Suprapubic skin (tissue), 4 donors: Measurements from ENCODE around the gene MCM9. TPM values are rescaled to one million over a fixed set of nuclear protein-coding genes. Genes with fewer than 3 reads are reported as not detected.

Experiments
- DNase-seq, 2 donors: peaks; one replicate each; pipeline ENCODE4 v3.0.0-alpha.2; 2019; ENCODE audit warnings: low spot score in 2 of 2
- H3K27ac ChIP-seq: fragments of 200-600 bp; sonication (generic); one replicate; pipeline ENCODE4 v1.5.1; 2019
- H3K27me3 ChIP-seq: fragments of 200-600 bp; sonication (generic); one replicate; pipeline ENCODE4 v1.5.1; 2019
- H3K36me3 ChIP-seq: fragments of 200-600 bp; sonication (generic); one replicate; pipeline ENCODE4 v1.5.1; 2019
- H3K4me1 ChIP-seq: fragments of 200-600 bp; sonication (generic); one replicate; pipeline ENCODE4 v1.5.1; 2019
- H3K4me3 ChIP-seq: fragments of 200-600 bp; sonication (generic); one replicate; pipeline ENCODE4 v1.5.1; 2019; ENCODE audit warnings: mild to moderate bottlenecking
- H3K9me3 ChIP-seq: fragments of 200-600 bp; sonication (generic); one replicate; pipeline ENCODE4 v1.5.1; 2019
- EP300 ChIP-seq: sonication (generic); formaldehyde crosslinking; IDR thresholded peaks from one replicate; pipeline ENCODE4 v1.6.1; 2017; ENCODE audit warnings: antibody characterized with exemption
- POLR2A ChIP-seq, 2 donors: fragments of 450-650 bp; IDR thresholded peaks; one replicate each; pipeline ENCODE4 v1.6.1; 2017; ENCODE audit warnings: antibody characterized with exemption in 2 of 2, mild to moderate bottlenecking in 2 of 2, moderate library complexity in 2 of 2
- POLR2AphosphoS5 ChIP-seq, 3 donors: sonication (generic); formaldehyde crosslinking; IDR thresholded peaks; one replicate each; pipeline ENCODE4 v1.6.1; 2017; ENCODE audit warnings: antibody characterized with exemption in 3 of 3
- whole genome bisulfite sequencing: methylation state at CpG from one replicate; pipeline ENCODE4 v1.1.5; 2018; 5-methylcytosine and 5-hydroxymethylcytosine counted together
- total RNA-seq, 4 donors: library from RNA; depleted of rRNA; stranded (reverse); fragments of >200 nt; gene quantifications; one replicate each; pipeline ENCODE4 v1.1.0, GENCODE V29; 2016
- TF ChIP-seq, protein P1 (sequence below), 2 donors: fragments of 200-600 bp in 1 of 2; fragments of 450-650 bp in 1 of 2; sonication (generic) in 1 of 2; IDR thresholded peaks; one replicate each; pipeline ENCODE4 v1.5.1; 2016 to 2019; ENCODE audit warnings: antibody characterized with exemption in 2 of 2, mild to moderate bottlenecking in 1 of 2, moderate library complexity in 1 of 2

Gene MCM9
- total RNA-seq, 4 donors from 2014 or later: 19.2 to 37.2 (median 26.8) TPM

DNA sequence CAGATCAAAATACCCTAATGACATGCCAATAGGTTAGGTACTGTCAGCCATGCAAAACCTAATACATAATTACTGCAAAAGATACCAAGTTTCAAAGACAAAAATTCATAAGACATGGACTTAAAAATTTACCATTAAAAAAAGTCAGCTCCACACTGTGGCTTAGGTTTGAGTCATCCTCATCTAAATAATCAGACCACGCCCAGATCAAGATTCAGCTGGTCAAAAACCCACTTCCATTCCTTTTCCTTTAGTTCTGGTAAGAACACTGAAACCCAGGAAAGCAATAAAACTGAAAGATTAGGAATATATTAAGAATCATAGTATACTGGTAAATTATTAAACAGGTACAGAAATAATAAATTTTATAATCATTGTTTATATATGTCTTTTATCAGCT is 122.0 kb downstream of the MCM9 start:
- Histone ChIP-seq H3K9me3 (no peaks in the 10 kb centered on the region), H3K36me3 (peaks cover 14% of the 10 kb centered on the region), H3K4me1 (no peaks in the 10 kb centered on the region), H3K27me3 (no peaks in the 10 kb centered on the region), H3K27ac (no peak overlapping the region), H3K4me3 (no peak overlapping the region)
- TF ChIP-seq, protein P1, sequence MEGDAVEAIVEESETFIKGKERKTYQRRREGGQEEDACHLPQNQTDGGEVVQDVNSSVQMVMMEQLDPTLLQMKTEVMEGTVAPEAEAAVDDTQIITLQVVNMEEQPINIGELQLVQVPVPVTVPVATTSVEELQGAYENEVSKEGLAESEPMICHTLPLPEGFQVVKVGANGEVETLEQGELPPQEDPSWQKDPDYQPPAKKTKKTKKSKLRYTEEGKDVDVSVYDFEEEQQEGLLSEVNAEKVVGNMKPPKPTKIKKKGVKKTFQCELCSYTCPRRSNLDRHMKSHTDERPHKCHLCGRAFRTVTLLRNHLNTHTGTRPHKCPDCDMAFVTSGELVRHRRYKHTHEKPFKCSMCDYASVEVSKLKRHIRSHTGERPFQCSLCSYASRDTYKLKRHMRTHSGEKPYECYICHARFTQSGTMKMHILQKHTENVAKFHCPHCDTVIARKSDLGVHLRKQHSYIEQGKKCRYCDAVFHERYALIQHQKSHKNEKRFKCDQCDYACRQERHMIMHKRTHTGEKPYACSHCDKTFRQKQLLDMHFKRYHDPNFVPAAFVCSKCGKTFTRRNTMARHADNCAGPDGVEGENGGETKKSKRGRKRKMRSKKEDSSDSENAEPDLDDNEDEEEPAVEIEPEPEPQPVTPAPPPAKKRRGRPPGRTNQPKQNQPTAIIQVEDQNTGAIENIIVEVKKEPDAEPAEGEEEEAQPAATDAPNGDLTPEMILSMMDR (IDR thresholded peaks at IDR 0.05): no peak
- TF ChIP-seq POLR2AphosphoS5 (IDR thresholded peaks at IDR 0.05): no peak
- no peak for TF ChIP-seq POLR2A (IDR thresholded peaks at IDR 0.05)
- TF ChIP-seq EP300: no peak
- DNase-seq: no peak
- 84% methylated on average over 1 of the region's 1 CpG for WGBS

DNA sequence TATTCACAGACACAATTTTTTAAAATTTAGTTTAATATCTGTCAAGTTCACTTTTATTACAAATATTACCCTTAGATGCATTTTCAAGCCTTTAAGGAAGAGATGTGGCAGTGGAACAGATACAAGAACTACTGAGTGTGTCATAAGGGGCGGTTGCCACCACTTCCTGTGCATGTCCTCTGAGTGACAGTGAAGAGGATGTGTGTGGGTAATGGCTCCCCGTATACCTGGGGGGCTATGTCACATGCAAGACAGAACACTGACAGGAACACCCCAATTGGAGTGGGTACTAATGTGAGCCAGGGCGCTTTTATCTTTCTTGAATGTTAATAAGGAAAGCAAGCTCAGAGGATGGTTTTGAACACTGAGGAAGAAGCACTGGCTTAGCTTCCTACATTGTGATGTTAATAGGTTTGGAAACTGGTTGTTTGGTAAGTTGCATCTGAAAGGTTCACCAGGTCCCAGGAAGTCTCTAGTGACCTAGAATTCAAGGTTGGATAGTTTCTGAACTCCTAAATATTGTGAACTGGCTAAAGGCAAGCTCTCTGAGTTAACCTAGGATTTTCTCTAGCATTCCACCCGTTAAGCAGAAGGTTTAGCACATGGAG is 124.4 kb downstream of the MCM9 start:
- Histone ChIP-seq H3K27me3 (no peaks in the 10 kb centered on the region), H3K36me3 (peaks cover 7% of the 10 kb centered on the region), H3K9me3 (no peaks in the 10 kb centered on the region), H3K27ac (no peak overlapping the region), H3K4me1 (no peaks in the 10 kb centered on the region), H3K4me3 (no peak overlapping the region)
- whole genome bisulfite sequencing: 58% methylated on average over 4 of the region's 4 CpGs
- TF ChIP-seq, protein P1 (IDR thresholded peaks at IDR 0.05): no peak
- TF ChIP-seq POLR2A (IDR thresholded peaks at IDR 0.05): no peak
- no peak for TF ChIP-seq EP300
- TF ChIP-seq POLR2AphosphoS5 (IDR thresholded peaks at IDR 0.05): no peak
- no peak for DNase-seq

DNA sequence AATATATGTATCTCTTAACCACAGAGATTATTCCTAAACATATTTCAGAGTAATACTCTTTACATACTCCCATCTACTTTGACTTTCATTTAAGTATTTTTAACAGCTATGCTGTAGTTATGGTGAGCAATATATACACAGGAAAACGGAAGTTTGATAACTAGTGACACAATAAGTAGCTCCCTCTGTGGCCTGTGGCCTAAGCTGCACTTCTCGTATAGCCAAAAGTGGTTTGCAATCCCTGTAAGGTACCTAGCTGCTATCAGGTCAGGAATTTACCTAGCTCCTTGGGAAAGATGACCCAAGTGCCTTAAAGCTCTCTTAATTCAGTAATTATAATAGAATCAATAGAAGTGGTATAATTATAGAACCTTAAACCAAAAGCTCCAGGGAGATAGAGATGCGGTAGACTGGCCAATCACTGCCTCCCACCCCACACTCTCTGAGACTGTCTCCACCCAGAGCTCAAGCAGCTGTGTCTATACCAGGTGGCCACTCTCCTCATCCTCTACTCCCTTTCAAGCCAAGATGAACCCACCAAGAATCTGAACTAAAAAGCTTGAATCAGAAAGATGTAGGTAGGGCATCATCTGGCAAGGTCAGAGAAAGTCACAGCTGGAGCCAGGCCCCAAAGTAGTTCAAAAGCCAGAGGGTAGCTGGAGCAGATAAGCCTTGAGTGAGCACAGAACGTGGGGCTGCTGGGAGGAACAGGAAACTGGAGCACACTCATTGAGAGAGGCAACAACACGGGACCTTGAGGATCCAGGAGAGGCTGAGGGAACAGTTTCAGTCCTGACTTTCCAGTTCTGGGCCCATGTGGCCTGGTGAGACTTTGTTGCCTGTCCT is 125.9 kb downstream of the MCM9 start:
- H3K27ac ChIP-seq: no peak overlapping the region
- 88% methylated on average over 5 of the region's 5 CpGs for WGBS
- TF ChIP-seq POLR2A (IDR thresholded peaks at IDR 0.05) (no peak), EP300 (no peak), POLR2AphosphoS5 (IDR thresholded peaks at IDR 0.05) (no peak)

DNA sequence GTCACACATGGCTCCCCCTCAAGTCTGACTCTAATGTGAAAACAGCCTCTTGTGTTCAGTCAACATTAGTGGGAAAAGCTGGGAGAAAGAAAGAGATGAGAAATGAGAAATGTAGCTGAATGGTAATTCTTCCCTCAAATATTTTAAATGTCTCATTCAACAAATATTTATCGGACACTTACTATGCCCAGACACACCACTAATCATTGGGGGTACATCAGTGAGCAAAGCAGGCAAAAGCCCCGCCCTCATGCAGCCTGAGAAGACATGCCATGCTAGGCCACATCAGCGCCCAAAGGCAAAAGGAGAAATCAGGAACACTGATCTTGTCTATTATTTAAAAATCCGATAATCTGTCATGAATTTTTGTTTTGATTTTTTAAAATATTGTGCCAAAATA is 130.9 kb downstream of the MCM9 start:
- Histone ChIP-seq H3K9me3 (no peaks in the 10 kb centered on the region), H3K36me3 (no peaks in the 10 kb centered on the region), H3K27me3 (no peaks in the 10 kb centered on the region), H3K4me3 (no peak overlapping the region), H3K27ac (no peak overlapping the region), H3K4me1 (peaks cover 9% of the 10 kb centered on the region)
- 76% methylated on average over 4 of the region's 4 CpGs for WGBS
- DNase-seq: no peak
- TF ChIP-seq POLR2A (IDR thresholded peaks at IDR 0.05): no peak
- TF ChIP-seq, protein P1 (IDR thresholded peaks at IDR 0.05): no peak
- TF ChIP-seq EP300: no peak
- no peak for TF ChIP-seq POLR2AphosphoS5 (IDR thresholded peaks at IDR 0.05)

More for the DNA sequence above, 125.9 kb downstream of the MCM9 start:
- H3K4me1 ChIP-seq: no peaks in the 10 kb centered on the region
- H3K4me3 ChIP-seq: no peak overlapping the region
- no peaks in the 10 kb centered on the region for H3K9me3 ChIP-seq
- no peaks in the 10 kb centered on the region for H3K27me3 ChIP-seq
- no peak for DNase-seq
- no peaks in the 10 kb centered on the region for H3K36me3 ChIP-seq

DNA sequence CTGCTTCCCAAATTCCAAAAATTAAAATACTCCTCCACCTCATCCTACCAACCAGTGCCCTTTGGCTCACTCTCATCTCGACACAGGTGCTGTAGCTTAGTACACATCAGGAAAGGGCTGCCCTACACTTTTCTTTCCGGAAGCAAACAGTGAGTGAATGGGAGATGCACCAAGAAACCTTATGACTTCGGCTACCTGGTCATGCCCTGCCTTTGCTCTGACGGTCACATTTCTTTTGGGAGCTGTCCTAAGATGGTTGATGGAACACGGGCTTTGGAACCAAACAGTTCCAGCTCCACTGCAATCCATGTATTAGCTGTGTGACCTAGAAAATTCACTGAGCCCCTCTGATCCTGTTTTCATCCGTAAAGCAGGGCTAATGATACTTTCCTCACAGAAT is 133.7 kb downstream of the MCM9 start:
- WGBS: 87% methylated on average over 6 of the region's 6 CpGs
- peaks cover 9% of the 10 kb centered on the region for H3K4me1 ChIP-seq
- no peak overlapping the region for H3K27ac ChIP-seq
- no peaks in the 10 kb centered on the region for H3K27me3 ChIP-seq
- H3K9me3 ChIP-seq: no peaks in the 10 kb centered on the region
- H3K4me3 ChIP-seq: no peak overlapping the region
- no peak for DNase-seq
- no peak for TF ChIP-seq EP300
- no peak for TF ChIP-seq POLR2AphosphoS5 (IDR thresholded peaks at IDR 0.05)
- TF ChIP-seq, protein P1 (IDR thresholded peaks at IDR 0.05): no peak
- TF ChIP-seq POLR2A (IDR thresholded peaks at IDR 0.05): no peak
- H3K36me3 ChIP-seq: no peaks in the 10 kb centered on the region
